ENCODE data around the gene METTL4. TPM values are rescaled to one million over a fixed set of nuclear protein-coding genes. Genes with fewer than 3 reads are reported as not detected.

METTL4 gene
- total RNA-seq, 1 donor from 2014 or later, result 9.0 TPM

- peaks cover 1% of the 10 kb centered on the region for H3K36me3 Mint-ChIP-seq (ENCODE audit: low read depth, unreplicated experiment)
- TF ChIP-seq EZH2 (IDR thresholded peaks at IDR 0.05; ENCODE audit: insufficient read depth, low read length) (no peak), CTCF (IDR thresholded peaks at IDR 0.05; ENCODE audit: insufficient read depth, low read depth, low read length) (no peak)
- no peaks in the 10 kb centered on the region for H3K27me3 Mint-ChIP-seq (ENCODE audit: low read depth, unreplicated experiment)
Observed at GRCh38 chr18:2522112-2522511, 49.2 kb downstream of the METTL4 start.

GRCh38 chr18:2518473-2518872 is 52.8 kb downstream of the METTL4 start:
- H3K4me3 Mint-ChIP-seq (ENCODE audit: unreplicated experiment), result no peak overlapping the region
- no peak overlapping the region for H3K9ac ChIP-seq (ENCODE audit: low read length)

More at GRCh38 chr18:2522112-2522511, 49.2 kb downstream of the METTL4 start:
- no peaks in the 10 kb centered on the region for H3K9me3 ChIP-seq (ENCODE audit: insufficient read depth, low read depth, low read length)
- peaks cover 5% of the 10 kb centered on the region for H3K4me1 Mint-ChIP-seq (ENCODE audit: low read depth, unreplicated experiment)
- DNase-seq (ENCODE audit: low read depth) (no peak), FAIRE-seq (no peak)
- H2AFZ ChIP-seq (ENCODE audit: low read depth, low read length), result no peak overlapping the region
- H3K27ac Mint-ChIP-seq (ENCODE audit: unreplicated experiment), result no peak overlapping the region
- no peaks in the 10 kb centered on the region for H3K27me3 ChIP-seq (ENCODE audit: insufficient read depth, low read length)
- no peak overlapping the region for H3K4me3 Mint-ChIP-seq (ENCODE audit: unreplicated experiment)
- no peaks in the 10 kb centered on the region for H4K20me1 ChIP-seq (ENCODE audit: insufficient read depth, low read length)
- no peak overlapping the region for H3K4me3 ChIP-seq (ENCODE audit: insufficient read depth, low read depth, low read length)
- H3K4me1 ChIP-seq (ENCODE audit: insufficient read depth, low read length), result no peaks in the 10 kb centered on the region
- H3K4me2 ChIP-seq (ENCODE audit: low read length), result no peak overlapping the region
- H3K27ac ChIP-seq (ENCODE audit: low read depth, low read length), result no peak overlapping the region
- H3K36me3 ChIP-seq (ENCODE audit: insufficient read depth, low read length), result no peaks in the 10 kb centered on the region
- H3K9ac ChIP-seq (ENCODE audit: low read length), result no peak overlapping the region
- H3K79me2 ChIP-seq (ENCODE audit: insufficient read depth, low read length), result no peaks in the 10 kb centered on the region
- H3K9me3 Mint-ChIP-seq (ENCODE audit: unreplicated experiment), result peaks cover 2% of the 10 kb centered on the region

More at GRCh38 chr18:2518473-2518872, 52.8 kb downstream of the METTL4 start:
- Histone ChIP-seq H3K9me3 (ENCODE audit: insufficient read depth, low read depth, low read length) (no peaks in the 10 kb centered on the region), H3K4me2 (ENCODE audit: low read length) (no peak overlapping the region), H4K20me1 (ENCODE audit: insufficient read depth, low read length) (no peaks in the 10 kb centered on the region), H3K4me3 (ENCODE audit: insufficient read depth, low read depth, low read length) (no peak overlapping the region), H3K27ac (ENCODE audit: low read depth, low read length) (no peak overlapping the region), H2AFZ (ENCODE audit: low read depth, low read length) (no peak overlapping the region), H3K79me2 (ENCODE audit: insufficient read depth, low read length) (no peaks in the 10 kb centered on the region), H3K36me3 (ENCODE audit: insufficient read depth, low read length) (no peaks in the 10 kb centered on the region), H3K4me1 (ENCODE audit: insufficient read depth, low read length) (peaks cover 18% of the 10 kb centered on the region), H3K27me3 (ENCODE audit: insufficient read depth, low read length) (no peaks in the 10 kb centered on the region)
- Mint-ChIP-seq H3K4me1 (ENCODE audit: low read depth, unreplicated experiment) (peaks cover 29% of the 10 kb centered on the region), H3K27me3 (ENCODE audit: low read depth, unreplicated experiment) (no peaks in the 10 kb centered on the region), H3K27ac (ENCODE audit: unreplicated experiment) (peak overlapping the region; percentile 34), H3K36me3 (ENCODE audit: low read depth, unreplicated experiment) (peaks cover 1% of the 10 kb centered on the region), H3K9me3 (ENCODE audit: unreplicated experiment) (peaks cover 2% of the 10 kb centered on the region)
- TF ChIP-seq EZH2 (IDR thresholded peaks at IDR 0.05; ENCODE audit: insufficient read depth, low read length), result no peak
- TF ChIP-seq CTCF (IDR thresholded peaks at IDR 0.05; ENCODE audit: insufficient read depth, low read depth, low read length), result no peak
- FAIRE-seq (no peak), DNase-seq (ENCODE audit: low read depth) (no peak)

All from astrocyte (in vitro differentiated cells and primary cell).